ENCODE measurements around the gene COTL1.

DNA sequence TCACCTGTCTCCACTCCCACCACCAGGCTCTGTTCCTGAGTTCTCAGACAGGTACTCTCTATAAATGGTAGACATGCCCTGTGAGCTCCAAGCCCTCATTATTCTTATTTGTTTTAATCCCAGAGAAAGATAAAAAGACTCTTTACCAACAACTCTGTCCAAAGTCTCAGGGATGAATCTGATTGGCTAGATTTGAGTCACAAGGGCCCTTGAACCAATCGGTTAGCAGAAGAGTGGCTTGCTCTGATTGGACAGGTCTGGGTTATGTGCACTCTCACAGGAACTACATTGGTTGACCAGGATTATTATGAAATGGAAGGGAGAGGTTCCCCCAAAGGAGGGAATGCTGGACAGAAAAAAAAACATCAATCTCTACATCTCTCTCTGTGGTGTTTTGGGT lies 7.5 kb downstream of the COTL1 start:
- TF ChIP-seq, protein P1, sequence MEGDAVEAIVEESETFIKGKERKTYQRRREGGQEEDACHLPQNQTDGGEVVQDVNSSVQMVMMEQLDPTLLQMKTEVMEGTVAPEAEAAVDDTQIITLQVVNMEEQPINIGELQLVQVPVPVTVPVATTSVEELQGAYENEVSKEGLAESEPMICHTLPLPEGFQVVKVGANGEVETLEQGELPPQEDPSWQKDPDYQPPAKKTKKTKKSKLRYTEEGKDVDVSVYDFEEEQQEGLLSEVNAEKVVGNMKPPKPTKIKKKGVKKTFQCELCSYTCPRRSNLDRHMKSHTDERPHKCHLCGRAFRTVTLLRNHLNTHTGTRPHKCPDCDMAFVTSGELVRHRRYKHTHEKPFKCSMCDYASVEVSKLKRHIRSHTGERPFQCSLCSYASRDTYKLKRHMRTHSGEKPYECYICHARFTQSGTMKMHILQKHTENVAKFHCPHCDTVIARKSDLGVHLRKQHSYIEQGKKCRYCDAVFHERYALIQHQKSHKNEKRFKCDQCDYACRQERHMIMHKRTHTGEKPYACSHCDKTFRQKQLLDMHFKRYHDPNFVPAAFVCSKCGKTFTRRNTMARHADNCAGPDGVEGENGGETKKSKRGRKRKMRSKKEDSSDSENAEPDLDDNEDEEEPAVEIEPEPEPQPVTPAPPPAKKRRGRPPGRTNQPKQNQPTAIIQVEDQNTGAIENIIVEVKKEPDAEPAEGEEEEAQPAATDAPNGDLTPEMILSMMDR (IDR thresholded peaks at IDR 0.05; ENCODE audit: insufficient read depth, low read depth, low read length): no peak
- no peak for TF ChIP-seq EZH2 (IDR thresholded peaks at IDR 0.05; ENCODE audit: insufficient read depth, low read length)

Measured in astrocyte (in vitro differentiated cells and primary cell).